HG02973 (cell line): ENCODE results near the gene SLC30A7.

ENCODE experiments used
- ATAC-seq: cut with Tn5 transposase; IDR thresholded peaks from one replicate; pipeline ENCODE4 v1.9.1; 2021; ENCODE audit warnings: moderate library complexity; ENCODE audit not compliant: unreplicated experiment

The SLC30A7 gene

DNA sequence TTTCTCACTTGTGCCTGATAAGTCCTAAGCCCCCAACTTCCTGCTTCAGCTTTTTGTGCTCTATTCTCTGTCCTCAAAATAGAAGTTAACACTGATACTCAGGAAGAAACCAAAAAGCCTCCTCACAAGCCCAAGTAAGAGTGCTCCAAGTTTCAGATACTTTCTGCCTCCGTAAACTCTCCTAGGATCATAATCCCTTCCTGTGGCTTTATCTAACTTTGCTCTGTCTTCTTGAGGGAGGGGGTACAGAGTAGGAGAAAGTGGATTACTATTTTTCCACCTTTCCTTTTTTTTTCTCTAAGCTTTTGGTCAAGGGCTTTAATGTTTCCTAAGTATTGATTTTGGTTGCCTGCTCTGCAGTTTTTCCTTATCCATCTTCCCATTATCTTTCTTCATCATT lies 75.1 kb downstream of the SLC30A7 start:
- ATAC-seq = no peak

DNA sequence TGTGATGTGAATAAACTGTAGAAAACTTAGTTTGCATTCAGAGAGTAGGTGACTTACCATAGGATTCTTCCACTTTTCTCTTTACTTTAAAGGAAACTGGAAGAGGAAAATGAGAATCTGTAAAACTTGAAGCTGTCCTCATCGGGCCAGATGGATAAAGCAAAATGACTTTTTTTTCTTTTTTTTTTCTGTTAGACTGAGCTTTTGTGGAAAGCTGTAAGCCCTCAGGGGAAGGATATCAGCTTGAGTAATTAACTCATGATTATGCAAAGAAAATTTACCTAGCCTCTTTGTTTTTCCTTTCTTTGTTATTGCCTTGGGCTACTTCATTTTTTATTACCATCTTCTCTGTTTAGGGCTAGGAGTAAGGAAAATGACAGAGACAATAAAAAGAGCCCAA lies 76.3 kb downstream of the SLC30A7 start:
- no peak for ATAC-seq

DNA sequence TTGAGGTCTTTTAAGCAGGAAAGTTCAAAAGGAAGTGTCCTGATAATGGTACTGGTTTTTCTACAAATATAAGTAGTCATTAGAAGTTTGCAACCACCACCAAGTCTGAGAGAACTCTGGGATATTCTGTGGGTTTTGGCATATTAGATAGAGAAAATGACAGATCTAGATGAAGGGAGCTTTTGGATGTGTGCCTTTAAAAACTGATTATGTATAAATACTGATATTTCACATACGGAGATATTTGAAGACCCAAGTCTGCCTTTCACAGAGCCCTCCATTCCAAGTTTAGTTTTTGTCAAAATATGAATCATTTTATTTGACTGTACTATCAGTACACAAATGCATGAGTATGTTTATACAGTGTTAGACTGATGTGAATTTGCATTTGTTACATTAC lies 81.0 kb downstream of the SLC30A7 start:
- no peak for ATAC-seq

DNA sequence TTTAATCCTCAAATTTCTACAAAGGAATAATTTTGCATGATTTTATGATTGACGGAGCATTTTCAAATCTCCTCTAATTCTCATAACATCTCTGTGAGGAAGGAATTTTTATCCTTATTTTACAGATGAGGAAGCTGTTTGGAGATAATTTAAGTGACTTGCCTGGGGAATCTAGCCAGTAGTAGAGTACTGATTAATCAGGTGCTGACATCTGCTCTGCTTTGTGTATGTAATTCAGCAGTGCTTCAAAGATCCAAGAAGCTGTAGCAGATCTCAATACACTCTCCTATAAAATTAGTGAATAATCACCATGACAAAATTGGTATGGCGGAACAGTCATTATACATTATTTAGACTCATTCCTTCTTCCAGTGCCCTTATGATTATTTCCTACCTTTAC lies 83.7 kb downstream of the SLC30A7 start:
- no peak for ATAC-seq

DNA sequence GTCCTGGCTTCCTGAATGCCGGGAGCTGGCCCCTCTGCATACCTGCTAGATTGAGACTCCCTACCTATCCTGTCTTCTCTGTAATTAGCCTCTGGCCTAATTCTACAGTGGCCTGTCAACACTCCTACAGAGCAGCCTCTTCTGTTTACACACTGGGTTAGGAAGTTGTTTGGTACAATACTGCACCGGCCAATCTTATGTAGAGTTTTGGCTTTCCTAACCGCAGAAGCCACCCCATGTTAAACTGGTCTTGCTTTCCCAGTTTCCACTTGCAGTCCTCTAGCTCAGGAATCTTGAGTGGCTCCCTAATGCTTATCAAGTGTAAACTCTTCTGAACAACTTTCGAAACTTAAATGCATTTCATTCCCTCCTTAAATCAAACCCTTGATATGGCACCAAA lies 86.9 kb downstream of the SLC30A7 start:
- ATAC-seq = no peak

DNA sequence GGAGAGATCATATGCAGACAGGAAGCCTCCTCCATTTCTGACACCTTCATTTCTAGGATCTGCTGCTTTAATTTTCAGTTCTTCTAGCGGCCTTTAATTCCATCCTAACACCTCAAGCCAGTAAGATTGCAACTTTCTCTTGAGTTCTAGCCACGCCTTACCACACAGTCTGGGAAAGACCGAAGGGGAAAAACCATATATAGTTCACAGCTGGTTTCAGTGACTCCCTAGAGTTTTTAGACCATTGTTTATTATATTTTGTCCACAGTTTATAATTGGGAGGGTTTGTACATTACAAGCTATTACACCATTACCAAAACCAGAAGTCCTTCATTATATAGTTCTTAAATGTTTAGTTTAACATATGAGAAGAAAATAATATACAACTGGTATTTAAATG lies 92.2 kb downstream of the SLC30A7 start:
- no peak for ATAC-seq

DNA sequence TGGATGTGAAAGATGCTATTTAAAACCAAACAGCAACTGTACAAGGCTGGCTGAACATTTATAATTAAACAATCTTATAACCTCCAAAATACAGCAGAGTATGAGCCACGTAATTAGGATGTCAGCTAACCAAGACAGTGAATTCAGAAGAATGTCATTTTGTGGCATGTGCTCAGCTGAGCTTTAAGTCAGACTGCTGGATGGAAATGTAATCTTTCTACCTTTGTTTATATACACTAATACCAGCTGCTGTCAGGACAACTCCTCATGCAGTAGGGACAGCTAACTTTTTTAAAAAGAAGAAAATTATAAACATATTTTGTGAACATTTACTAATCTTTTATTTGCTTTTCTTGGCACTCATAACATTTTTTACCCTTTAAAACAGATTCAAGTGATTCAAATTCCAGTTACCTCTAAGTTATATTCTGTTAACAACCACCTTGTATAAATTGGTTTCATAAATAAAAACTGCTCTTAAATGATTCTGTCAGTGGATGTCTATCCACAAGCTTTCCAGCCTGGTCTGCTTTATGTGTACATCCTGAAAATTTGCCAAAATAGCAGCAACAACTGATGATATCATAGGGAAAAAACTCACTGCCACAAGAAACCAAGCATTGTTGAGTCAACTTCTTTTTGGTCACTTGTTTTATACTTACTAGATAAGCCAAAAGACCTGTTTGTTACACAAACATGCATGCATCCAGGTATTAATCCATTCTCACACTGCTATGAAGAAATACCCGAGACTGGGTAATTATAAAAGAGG lies 93.6 kb downstream of the SLC30A7 start:
- ATAC-seq = no peak

DNA sequence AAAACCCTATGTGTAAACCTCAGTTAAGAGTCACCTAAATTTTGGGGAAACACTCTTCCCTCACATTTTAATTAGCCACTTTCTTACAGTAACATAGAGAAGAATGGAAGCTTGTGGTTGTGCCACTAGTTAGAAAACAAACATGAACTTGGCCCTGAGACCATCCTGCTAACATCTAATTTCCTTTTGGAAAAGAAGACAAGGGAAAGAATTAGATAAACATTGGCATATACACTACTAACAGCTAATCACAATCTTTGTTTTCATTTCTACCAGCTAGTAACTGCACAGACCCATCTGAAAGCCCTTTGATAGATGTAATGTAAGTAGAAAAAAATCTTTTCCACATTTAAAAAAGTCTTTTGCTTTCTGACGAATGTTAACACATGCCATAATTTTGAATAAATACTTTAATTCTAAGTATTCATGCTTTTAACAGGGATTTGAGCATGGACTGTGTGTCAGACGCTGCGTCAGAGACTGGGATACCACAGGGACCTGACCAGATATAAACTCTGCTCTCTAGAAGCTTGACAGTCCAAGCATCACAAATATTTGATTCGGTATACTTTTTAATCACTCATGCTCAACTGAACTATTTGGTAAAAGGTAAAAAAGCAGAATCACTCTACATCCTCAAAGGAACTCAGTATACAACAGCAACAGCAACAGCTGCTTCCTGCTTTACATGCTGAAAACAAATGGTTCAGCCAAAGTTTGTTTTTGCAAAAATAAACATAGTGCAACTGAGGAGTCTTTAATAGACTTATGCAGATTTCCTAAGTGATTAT lies 99.5 kb downstream of the SLC30A7 start:
- no peak for ATAC-seq

DNA sequence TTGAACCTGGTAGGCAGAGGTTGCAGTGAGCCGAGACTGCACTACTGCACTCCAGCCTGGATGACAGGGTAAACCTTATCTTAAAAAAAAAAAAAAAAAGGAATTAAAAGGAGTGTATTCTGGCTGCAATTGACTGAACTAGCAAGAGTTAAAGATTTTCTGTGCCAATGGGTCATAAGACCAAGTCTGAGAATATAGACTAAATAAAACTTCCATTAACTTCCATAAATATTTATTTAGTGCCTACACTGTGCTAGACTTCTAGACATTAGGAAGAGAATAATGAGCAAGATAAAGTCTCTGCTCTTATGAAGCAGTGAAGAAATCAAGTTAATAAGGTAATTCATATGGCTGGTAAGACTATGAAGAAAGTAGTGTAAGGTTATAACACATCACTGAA lies 102.5 kb downstream of the SLC30A7 start:
- no peak for ATAC-seq

DNA sequence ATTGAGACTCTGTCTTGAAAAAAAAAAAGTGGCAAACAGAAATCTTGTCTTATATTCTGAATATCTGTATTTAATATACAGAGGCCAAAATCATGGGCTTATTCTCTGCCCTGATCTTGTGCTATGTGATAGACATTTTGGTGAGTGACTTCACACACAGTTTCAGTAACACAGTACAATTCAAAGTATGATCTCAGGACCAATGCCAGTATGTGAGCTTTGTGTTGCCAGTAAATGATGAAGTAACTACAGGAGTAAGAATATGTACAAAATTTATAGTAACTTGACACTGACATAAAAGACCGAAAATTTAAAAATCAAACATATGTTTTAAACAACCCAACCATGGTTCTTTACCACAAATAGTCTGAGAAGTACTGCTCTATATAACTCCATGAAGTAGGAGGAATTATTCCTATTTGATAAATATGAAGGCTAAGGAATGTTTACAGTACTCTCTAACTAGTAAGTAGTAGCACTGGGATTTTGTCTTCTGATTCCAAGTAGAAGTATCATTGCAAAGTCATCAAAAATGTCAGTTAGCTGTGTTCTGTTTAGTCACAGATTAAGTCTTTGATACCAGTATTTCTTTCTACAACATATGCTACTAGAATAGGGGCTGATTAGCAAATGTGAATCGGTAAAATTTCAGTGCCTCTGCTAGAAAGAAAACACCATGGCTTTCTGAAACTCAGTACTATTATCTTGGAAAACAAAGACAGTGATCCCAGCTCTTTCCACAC lies 104.4 kb downstream of the SLC30A7 start:
- no peak for ATAC-seq

DNA sequence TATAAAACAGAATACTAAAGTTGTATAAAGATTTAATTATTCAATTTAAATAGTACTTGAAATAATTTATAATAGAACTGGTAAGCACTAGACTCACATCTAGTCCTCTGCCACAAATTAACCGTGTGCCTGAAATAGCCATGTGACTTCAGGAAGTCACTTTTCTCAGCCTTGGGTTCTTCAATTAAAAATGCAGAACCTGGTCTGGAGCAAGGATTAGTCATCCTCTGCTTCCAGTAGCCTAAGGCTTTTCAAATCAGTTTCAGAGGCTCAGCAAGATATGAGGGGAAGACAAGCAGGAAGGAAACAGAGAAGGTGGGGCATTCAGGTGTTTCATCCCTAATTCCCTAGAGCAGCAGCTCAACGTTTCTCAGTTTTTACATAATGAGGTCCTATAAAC lies 106.7 kb downstream of the SLC30A7 start:
- ATAC-seq = no peak

DNA sequence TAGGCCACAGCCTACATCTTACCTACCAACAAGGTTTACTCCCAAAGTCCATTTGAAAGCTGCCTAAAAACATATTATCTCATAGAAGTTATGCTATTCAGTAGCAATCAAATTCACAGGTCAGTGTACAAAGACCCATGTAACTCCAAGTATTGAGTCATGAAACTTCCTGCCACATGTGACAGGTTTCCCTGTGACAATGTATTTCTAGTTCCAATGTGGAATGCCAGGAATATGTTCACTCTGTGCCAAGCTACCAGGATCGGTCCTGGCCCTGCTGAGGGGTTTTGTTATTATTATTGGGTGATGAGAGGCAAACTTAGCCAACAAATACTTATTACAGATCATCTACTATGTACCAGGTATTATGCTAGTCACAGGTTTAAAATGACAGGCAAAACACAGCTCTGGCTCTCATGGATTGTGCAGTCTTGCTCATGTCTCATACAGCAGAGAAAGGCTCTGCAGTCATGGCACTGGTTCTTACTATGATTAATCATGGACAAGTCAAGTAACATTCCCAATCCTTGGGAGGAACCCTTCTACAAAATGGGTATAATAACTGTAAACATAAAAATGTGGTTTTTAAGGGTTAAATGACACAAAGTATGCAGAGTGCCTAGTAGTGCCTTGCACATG lies 107.2 kb downstream of the SLC30A7 start:
- no peak for ATAC-seq

DNA sequence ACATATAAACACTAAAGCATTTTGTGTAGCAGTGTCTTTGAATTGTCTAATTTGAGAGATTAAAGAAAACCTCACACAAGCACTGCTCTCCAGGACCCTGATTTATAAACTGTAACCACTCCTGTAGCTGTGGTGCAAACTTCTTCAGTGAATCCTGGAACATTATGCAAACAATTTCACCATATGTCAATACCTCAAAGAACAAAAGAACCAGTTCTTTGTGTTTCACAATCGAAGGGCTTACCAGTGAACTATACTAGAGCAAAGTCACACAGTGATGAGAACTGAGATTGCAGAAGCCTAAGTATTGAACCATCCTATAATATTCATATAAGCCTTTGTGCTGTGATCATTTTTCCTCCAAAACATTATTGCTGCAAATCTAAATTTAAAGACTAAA lies 108.2 kb downstream of the SLC30A7 start:
- no peak for ATAC-seq

DNA sequence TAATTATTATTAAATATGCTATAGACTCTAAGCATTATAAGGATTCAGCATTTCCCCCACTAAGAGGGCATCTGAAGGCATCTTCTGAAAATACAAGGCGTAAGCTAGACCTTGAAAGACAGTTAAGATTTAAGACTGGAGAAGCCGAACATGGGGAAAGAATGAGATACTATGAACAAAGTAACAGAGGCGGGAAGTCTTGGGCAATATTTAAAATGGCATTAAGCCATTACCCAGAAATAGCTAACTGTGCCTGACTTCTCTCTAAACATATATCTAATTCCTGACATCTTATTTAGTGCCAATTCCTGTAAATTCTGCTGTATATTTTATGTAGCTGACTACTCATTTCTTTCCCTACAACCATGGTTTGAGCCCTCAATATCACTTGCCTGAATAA lies 108.8 kb downstream of the SLC30A7 start:
- ATAC-seq = no peak

DNA sequence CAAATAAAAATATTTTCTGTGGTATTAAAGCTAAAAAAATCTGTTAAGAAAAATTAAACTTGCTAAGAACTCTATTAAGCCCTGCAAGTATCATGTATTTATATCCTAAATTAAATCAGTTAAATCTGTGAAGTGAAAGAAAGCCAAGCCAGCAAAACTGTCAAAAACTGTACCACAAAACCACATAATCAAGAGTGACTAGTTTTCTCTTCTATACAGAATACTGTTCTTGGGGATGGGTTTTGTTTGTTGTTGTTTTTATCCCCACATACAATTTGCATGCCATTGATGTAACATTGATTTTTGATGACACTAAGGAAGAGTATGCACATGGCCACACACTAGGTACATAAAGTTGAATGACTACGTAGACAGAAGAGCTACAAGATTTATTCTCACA lies 109.3 kb downstream of the SLC30A7 start:
- no peak for ATAC-seq

DNA sequence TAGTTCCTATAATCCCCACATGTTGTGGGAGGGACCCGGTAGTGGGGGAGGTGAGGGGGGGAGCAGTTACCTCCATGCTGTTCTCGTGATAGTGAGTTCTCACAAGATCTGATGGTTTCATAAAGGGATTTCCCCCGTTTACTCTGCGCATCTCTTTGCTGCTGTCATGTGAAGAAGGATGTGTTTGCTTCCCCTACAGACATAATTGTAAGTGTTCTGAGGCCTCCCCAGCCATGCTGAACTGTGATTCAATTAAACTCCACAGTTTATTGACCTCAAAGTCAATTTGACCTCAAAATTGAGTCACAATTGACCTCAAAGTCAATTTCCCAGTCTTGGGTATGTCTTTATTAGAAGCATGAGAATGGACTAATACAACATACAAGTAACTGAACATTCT lies 110.0 kb downstream of the SLC30A7 start:
- no peak for ATAC-seq

DNA sequence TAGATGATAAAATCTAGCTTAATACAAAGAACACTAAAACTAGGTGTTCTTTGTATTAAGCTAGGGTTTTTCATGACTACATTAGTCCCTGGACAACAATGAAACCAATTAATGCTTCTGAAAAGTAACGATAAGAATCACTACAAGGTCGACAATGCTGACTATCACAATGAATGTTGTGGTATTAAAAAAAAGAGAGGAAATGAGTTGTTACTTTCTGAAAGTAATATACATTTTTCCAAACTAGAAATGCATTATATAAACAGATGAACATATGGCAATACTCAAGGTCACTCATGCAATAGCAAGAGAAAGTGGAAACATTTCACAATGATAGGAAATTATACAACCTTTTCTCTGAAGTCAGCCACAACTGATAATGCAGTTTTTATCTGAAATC lies 110.7 kb downstream of the SLC30A7 start:
- ATAC-seq = no peak

DNA sequence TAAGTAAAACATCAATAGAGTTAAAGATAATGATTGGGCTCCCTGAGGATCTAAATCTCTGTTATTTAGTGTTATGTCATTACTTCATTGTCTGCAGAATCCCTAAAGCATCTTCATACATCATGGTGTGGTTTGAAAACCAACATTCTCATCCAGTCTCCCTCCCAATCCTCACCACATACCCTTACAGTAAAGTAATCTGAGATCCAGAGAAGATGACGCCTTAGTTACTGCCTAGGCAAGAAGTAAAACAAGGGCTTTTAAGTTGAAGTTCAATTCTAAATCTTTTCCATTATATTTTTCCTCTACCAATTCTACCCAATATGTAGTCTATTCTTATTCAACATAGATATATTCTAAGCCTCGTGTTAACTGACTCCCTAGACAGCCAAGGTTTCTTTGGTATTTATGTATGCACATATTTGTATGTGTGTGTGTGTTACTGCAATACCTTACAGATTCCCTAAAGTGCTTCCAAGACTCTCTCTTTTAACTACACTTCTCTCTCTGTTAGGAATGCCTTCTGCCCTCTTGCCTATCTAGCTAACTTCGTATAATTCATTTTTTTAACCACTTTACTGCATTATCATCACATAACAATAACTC lies 112.4 kb downstream of the SLC30A7 start:
- ATAC-seq = no peak

DNA sequence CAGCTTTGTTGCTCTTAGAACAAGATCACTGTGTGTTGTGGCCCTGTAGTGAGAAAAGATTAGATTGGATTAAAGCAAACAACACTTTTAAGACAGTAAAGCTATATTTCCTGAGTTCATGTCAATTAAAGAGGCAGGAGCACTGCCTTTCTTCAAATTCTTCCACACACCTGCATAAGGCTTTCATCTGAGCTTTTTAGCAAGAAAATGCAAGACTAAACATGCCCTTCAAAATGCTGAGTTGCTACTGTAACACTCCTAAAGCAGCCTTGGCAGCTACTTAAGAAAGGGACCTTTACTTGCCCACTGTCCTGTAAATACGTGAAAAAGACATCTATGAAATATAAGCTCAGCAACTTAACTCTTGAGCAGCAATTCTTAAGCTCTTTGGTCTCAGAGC lies 117.9 kb downstream of the SLC30A7 start:
- ATAC-seq = no peak

DNA sequence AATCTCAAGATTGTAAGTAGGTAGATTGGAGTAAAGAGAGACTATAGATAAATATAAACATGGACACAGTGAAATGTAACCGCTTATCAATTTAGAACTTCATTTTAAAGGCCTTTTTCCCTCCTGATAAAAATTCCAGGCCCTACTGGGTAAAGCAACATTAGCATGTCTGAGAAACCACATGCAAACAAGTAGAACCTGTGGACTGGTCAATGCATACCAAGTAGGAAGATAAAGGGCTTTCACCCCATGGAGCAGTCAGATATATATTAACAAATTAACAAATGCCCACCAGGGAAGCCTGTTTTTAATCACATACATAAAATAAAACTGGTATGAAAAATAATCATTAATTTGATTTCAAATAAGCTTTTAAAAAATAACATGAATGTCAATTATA lies 121.6 kb downstream of the SLC30A7 start:
- no peak for ATAC-seq

DNA sequence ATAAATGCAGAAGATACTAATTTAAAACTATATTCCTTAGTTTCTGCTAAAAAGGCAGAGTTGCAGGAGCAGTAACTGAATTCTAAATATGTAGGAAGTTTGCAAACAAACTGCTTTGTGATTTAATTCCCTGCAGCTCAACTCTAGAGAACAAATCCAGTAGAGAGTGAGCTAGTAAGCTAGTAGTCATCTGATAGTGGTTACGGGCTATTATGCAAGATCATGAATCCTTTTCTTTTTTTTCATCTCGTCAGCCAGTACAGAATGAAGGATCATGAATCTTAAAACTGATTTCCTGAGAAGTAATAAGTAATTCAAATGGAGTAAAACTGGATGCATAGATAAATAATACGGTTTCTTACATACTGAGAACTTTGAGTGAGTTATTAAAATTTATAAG lies 126.4 kb downstream of the SLC30A7 start:
- no peak for ATAC-seq
